Measurements from ENCODE around the gene MAP1LC3B2.

MAP1LC3B2 gene

DNA sequence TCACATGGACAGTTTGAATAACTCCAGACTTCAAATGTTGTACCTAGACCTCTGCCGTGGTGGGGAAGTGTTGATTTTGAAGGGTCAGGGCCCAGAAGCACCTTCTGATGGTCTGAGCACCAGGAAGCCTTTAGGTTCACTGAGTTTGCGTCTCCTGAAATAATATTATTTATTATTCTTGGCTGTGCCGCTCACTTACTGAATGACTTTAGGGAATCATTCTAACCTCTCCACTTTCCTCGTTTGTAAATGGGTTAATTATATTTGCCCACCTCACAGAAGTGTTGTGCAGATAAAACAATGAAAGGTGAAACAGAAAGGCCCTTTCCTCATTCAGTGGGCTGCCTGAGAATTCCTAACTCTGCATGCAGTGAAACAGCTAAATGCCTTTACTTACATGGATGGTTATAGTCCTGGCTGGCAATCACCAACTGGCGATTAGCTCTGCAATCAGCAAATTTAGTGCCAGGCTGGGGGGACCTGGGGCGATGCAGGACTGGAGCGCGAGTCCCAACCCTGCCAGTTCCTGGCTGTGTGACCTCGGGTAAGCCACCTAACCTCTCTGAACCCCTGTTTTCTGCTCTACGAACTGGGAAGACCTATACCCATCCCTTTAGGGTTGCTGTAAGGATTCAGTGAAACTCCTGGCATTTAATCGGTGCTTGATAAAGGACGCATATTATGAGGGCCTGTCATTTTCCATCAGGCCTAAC is 57.5 kb downstream of the MAP1LC3B2 start:
- DNase-seq: no peak

GRCh38 chr12:116619246-116619645 is 60.1 kb downstream of the MAP1LC3B2 start:
- DNase-seq: no peak

- no peak for DNase-seq
Observed at GRCh38 chr12:116620124-116620491, 60.9 kb downstream of the MAP1LC3B2 start.

DNA sequence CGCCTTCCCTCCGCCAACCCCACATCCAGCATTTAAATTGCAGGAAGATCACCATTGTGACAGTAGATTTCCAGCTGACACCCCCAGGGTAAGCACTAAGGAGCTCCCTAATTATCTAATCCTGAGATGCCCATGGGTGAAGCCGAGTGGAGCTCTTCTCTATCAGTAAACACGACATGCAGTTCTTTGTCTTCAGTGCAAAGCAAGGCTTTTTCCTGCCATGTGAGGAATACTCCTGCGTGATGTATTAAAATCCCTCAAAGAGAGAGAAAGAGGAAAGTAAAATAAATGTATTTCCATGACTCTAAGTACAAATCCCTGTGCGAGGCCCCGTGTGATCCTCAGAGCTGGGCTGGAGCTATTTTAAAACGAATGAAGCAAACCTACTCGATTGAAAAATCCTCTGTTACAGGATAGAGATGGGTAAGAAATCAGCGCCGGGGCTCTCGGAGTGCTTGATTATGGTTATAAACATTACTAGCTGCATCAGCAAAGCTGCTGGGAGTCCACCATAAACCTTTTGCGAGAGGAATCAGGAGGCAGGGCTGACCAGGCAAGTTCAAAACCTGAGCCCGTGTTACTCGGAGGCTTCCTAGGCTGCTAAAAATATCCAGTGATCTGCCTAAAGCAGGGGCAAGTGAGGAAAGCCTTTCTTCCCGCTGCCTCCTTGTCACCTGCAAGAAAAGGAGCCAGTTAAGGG is 61.5 kb downstream of the MAP1LC3B2 start:
- no peak for DNase-seq

DNA sequence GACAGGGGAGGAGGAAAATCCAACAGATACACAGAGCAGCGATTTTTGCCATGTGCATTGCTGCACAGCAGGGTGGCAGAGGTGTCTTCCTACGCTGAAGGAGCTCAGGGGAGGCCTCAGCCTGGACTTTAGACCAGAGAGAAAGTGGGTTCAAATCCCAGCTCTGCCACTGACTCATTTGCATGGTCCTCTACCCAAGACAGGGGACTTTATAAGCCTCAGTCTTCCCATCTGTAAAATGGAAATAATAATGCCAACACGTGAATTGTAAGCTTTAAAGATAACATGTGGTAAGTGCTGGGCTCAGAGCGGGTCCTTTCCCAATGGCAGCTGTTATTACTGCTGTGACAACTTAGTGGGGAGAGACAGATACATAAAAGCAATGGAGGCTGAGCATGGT is 62.0 kb downstream of the MAP1LC3B2 start:
- DNase-seq: no peak

DNA sequence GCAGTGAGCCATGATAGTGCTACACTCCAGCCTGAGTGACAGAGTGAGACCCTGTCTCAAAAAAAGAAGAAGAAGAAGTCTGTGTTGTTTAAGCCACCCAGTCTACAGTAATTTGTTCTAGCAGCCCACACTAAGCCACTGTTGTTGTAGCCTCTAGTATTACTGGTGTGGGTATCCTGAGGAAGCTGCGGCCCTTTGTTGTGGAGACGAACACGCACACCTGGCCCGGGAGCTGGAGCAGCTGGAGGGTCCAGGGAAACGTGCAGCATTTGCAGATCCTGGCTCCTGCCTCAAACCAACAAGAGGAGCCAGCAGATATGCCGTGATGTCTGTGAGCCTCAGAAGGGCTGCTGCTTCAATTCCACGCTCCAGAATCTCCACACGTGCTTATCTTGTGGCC is 65.3 kb downstream of the MAP1LC3B2 start:
- no peak for DNase-seq

- no peak for DNase-seq
Observed at GRCh38 chr12:116626153-116626552, 67.0 kb downstream of the MAP1LC3B2 start.

Measured in NCI-H2029 treated with DMSO at 0.1 percent for 48 hours (cell line).